Kidney glomerular epithelial cell (primary cell): ENCODE data around the gene BYSL.

Experiments used
- DNase-seq: peaks from one replicate; lab custom pipeline; 2025; lab: John Stamatoyannopoulos, UW

Gene BYSL

DNA sequence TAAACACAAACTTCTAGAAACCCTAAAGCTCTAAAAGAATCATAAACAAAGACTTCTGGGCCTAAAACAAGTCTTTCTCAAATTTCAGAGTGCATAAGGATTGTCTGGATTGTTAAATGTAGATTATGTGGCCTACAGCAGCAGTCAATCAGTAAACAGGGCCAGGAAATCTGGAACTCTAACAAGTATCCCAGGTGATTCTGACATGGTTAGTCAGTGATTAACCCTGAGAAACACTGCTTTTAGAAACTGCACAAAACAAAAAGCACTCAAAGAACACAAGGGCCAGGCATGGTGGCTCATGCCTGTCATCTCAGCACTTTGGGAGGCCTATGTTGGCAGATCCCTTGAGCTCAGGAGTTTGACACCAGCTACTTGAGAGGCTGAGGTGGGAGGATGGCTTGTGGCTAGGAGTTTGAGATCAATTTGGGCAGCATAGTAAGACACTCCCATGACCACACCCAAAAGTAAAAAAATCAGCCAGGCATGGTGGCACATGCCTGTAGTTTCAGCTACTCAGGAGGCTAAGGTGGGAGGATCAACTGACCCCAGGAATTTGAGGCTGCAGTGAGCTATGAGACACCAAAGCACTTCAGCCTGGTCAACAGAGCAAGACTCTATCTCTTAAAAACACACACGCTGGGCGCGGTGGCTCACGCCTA lies 6.3 kb upstream of the BYSL start:
- DNase-seq, result no peak

GRCh38 chr6:41917528-41917927 lies 3.8 kb upstream of the BYSL start:
- DNase-seq, result peak; percentile 94

- no peak for DNase-seq
Observed at GRCh38 chr6:41921712-41921998, 356 bp downstream of the BYSL start.

GRCh38 chr6:41922154-41922553 lies 855 bp downstream of the BYSL start:
- DNase-seq, result no peak

- DNase-seq, result no peak
Observed at GRCh38 chr6:41927253-41927652, 6.0 kb downstream of the BYSL start.

DNA sequence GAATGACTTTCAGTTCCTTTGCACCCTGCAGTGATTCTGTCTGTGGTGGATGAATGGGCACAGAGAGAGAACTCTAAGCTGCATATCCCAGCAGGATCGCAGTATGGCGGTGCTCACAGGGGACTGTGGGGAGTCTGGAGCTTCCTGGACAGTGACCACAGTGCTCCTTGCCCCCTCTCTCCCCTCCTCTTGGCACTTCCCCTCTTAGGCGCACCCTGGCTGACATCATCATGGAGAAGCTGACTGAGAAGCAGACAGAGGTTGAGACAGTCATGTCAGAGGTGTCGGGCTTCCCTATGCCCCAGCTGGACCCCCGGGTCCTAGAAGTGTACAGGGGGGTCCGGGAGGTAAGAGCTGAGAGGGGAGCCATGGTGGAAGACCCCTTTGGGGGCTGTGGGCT lies 8.6 kb downstream of the BYSL start:
- no peak for DNase-seq

DNA sequence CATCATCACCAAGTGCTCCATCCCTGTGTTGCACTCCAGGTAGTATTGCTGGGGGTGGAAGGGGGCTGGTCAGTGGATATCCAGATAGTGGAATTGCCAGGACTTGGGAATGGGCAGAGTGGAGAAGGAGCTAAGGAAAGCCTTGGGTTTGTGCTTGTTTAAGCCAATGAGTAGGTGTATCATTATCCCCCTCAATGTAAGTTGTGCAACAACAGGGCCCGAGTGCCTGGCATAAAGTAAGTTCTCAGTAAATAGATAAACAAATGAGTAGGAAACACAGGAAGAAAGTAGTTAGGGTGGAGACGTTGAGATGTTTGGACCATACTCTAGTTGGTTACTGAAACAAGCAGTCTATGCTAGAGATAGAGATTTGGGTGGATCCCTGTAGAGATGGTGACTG lies 10.5 kb downstream of the BYSL start:
- no peak for DNase-seq

DNA sequence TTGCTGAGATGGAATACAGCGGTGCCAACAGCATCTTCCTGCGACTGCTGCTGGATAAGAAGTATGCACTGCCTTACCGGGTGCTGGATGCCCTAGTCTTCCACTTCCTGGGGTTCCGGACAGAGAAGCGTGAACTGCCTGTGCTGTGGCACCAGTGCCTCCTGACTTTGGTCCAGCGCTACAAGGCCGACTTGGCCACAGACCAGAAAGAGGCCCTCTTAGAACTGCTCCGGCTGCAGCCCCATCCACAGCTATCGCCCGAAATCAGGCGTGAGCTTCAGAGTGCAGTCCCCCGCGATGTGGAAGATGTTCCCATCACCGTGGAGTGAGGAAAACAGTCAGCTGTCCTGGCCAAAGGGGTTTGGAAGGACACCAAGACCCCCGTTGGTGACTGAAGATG lies 11.1 kb downstream of the BYSL start:
- no peak for DNase-seq

- no peak for DNase-seq
Observed at GRCh38 chr6:41934278-41935192, 13.2 kb downstream of the BYSL start.

GRCh38 chr6:41935193-41935574 lies 13.9 kb downstream of the BYSL start:
- no peak for DNase-seq

DNA sequence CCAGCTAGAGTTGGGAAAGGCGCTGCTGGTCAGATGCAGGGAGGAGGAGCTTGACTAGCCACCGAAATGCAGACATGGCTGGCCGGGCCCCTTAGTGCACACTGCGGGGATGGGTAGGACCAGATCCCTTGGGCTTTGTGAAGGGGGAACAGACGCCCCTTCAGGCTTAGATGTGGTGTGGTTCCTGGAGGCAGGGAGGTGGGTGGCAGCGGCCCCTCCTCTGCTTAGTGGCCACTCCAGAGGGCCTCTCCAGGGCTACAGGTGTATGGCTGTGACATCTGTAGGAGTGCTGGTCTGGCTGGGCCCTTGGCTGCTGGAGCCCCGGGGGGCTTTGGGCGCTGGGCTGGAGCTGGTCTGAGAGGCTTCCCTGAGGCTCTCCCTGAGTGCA lies 14.4 kb downstream of the BYSL start:
- DNase-seq, result no peak

DNA sequence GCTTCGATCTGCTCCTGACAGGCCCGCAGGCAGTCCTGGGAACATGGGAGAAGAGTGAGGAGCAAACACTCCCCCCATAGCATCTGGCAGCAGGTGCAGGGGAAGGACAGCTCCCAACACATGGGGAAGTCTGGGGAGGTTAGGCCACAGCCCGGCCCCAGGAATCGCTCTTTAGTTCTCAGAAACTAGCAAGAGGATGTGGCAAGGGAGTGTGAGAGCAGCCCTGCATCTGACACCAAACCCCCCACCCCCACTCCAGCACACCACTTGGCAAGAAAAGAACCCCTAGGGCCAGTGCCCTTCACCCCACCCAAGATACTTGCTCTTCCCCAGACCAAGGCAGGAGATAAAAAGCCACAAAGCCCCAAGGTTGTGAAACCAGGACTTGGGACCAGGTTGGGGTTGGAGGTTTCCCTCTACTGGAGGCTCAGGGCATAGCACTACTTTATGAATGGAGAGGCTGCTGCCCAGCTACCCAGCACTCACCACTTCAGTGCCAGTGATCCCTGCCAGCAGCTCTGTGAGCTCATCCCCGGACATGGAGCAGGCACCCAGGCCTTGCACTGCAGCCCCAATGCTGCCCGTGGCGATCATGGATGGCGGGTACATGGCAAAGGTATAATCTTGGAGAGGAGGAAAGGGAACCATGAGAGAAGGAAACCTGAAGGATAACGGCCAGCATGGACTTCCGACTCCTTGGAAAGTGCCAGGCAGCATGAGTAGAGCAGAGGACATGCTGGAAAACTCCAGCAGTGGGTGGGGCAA lies 15.0 kb downstream of the BYSL start:
- DNase-seq, result peak; percentile 72

- DNase-seq, result no peak
Observed at GRCh38 chr6:41937472-41937860, 16.2 kb downstream of the BYSL start.

DNA sequence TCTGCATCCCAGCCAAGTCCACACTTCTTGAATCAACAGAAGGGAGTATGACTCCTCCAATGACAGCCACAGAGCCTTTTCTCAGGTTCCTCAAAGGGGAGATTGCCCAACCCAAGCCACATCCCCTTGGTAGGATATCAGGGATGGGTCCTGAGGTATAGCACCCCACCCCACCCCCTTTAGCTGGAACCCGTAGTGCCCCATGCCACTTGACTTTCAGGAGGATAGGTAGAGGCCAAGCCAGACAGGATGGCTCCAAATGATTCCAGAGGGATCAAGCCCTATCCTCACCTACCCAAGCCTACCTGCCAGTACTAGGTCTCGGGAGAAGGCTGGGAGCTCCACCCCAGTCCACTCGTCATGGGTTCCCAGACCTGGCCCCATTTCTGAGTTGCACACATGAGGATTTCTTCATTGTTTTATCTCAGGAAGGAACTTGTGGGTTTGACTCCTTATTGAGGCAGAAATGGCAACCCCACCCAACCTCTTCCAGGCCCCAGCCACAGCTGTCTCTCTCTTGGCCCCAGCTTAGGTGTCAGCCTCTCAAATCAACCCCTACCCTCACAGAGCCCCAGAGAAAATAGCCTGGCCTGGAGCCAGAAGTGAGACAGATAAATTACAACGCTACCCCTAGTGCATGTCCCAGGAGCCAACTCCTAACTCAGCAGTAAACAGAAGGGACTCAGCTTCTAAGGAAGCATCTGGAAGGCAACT lies 16.7 kb downstream of the BYSL start:
- no peak for DNase-seq

DNA sequence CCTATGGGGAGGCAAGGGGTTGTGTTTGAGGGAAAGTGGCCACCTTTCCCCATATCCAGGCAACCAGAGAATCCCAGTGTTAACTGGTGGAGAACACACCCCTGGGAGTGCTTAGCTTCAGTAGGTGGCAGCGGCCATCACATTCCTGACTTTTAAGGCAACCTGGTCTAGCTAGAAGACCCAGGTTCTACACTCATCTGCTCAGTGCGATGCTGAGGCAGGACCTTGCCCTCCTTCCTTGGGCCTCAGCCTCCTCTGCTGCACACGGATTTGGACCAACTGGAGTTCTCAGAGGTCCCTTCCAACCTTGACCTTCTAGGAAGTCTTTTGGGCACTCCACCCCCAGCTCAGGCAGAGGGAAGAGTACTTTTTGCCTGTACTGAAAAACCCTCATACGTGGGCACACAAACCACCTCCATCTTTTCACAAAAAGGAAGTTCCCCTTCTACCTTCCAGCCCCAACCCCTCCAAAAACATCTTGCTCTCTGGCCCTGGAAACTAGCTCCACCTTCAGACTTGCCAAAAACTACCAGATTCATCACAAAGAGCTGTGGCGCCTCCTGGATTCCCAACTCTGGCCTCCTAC lies 17.4 kb downstream of the BYSL start:
- no peak for DNase-seq

- no peak for DNase-seq
Observed at GRCh38 chr6:41939176-41939847, 18.0 kb downstream of the BYSL start.

DNA sequence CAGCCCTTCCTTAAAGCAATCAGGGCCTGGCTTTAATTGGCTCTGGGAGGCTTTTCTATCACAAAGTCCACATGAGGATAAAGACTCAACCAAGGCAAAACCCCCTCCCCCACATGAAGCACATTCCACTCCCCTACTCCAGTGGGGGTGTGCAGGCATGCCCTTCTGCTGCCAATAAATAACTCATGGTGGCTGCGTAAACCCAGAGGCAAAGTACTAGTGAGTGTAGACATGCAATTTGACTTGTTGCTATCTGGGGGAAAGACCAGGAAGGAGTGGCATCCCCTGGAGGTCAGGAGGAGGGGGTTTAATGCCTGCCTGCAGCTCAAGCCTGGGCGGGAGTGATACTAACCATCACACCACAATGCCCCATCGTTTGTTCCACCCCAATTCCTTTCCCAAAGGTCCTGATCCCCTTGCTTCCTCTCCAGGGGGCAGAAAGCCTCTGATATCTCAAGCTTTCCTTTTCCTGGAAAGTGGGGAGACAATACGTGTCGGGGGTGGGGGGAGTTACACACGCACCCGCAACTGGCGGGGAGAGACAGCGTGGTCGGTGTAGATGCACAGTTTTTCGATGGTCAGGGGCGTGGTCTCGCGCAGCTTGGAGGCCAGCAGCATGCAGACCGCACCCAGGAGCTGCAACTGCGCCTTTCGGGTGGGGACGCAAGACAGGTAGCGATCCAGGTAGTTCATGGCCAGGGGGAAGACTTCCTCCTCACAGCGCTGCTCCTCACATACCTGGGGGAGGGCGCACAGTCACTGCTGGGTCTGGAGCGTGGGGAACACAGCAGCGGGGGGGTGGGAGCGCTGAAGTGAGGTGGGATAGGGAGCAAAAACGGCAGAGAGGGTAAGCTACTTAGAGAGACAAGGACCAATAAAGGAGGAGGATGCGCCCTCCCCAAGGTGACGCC lies 18.8 kb downstream of the BYSL start:
- DNase-seq, result peak; percentile 38

DNA sequence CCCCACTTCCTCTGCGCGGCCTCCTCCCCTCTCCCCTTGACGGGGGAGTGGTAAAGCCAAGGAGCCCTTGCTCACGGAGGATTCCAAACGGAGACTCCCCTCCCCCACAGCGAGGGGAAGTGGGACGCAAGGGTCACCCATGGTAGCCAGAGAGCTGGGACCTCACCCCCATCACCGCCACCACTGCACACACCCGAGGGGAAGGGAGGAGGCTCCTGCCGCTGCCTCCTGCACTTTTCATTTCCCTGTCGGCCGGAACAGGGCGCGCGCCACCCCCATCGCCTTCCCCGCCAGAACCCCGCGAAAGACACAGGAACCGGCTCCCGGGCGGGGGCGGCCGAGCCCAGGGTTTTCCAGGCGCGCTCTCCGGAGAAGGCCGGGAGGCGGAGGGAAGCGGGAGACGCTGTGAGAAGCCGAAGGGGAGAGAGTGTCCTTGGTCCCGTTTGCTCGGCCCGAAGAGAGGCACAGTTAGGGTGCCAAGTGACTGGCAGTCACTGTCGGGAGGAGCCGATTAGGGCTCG lies 19.5 kb downstream of the BYSL start:
- peak; percentile 15 for DNase-seq

DNA sequence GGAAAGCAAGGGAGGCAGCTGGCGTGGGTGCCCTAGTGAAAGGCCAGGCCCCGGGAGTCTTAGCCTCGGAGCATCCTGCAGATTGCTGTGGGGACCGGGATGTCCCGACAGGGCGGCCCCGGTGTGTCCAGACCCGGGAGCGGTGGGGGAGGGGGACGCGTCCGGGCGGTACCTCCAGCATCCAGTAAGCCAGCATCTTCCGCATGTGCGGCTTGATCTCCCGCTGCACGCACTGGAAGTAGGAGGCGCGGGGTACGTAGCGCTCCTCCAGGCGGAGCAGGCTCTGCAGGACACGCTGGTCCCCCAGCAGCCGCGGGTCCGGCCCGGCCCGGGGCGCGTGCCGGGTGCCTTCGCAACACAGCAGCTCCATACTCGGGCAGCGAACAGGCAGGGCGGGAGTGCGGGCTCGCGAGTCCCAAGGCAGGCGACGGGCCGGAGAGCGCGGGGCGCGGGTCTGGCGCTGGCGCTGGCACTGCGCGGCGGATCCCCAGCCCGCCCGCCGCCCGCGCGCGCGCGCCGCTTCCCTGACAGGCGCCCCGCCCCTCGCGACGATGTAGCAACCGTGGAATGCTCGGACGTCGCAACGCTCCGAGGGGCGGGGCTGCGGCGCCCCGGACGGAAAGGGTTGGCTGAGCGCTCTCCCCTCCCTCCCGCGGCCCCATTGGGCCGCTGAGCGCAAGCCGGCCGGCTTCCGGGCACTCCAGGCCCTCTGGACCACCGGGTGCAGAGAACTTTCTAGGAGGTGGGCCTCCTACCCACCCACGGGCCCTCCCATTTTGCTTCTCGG lies 20.2 kb downstream of the BYSL start, which contains the start of gene CCND3:
TSS of gene CCND3 (minus strand) at position 529 of the 787 bp plus-strand sequence. CDS start at position 370, 159 bp downstream.
- DNase-seq, result peak; percentile 98
